Subcutaneous adipose tissue (tissue), 4 donors: ENCODE results near the gene FAM89A. TPM values are rescaled to one million over a fixed set of nuclear protein-coding genes. Genes with fewer than 3 reads are reported as not detected.

Experiments used
- CTCF ChIP-seq: fragments of 450-650 bp; IDR thresholded peaks from one replicate; pipeline ENCODE4 v1.5.1; 2016; ENCODE audit warnings: low read depth, mild to moderate bottlenecking, control low read depth, antibody characterized with exemption, moderate library complexity
- total RNA-seq, 4 donors: library from RNA; depleted of rRNA; stranded (reverse); fragments of >200 nt; gene quantifications; one replicate each; pipeline ENCODE4 v1.1.0, GENCODE V29; 2016

Gene FAM89A
- total RNA-seq, 4 donors from 2014 or later: 69.5 to 222 (median 140) TPM

DNA sequence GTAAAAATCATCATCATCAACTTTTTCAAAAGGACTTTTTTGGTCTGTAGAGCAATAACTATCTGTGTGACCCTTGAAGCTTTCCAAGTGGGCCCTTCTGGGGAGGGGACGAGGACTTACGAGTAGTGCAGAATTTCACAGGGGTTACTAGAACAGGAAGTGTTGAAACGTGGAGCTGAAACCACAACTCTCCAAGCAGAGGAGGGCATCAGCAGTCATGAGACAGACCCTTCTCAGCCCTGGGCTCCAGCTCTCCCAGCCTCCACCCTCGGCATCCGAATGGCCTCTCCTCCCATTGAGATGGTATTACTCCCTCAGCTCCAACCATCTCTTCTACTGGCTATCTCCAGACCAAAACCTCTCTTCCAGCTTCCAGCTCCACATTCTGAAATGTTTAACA, 3.6 kb downstream of the FAM89A start:
- TF ChIP-seq CTCF: no peak

- no peak for TF ChIP-seq CTCF
These were observed 4.3 kb downstream of the FAM89A start for GRCh38 chr1:231035799-231036198.

GRCh38 chr1:231032963-231033362, 7.1 kb downstream of the FAM89A start:
- no peak for TF ChIP-seq CTCF

GRCh38 chr1:231029841-231030240, 10.2 kb downstream of the FAM89A start:
- no peak for TF ChIP-seq CTCF

DNA sequence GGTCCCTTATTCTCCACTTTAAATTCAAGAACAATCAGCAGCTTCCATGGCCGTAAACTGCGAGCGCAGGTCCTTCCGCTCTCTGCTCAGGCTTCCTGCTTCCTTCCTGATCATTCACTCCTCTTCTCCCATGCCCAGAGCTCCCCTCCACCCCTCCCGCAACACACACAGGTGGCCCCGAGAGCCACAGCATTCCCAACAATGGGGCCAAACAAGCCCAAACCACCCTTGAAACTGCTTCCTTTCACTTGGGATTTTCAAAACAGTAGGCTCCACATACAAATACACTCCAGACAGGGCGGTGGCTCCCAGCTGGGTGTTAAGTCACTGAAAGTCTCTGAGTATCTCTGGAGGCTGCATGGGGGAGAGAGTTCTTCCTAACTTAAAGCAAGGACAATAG, 11.4 kb downstream of the FAM89A start:
- no peak for TF ChIP-seq CTCF

DNA sequence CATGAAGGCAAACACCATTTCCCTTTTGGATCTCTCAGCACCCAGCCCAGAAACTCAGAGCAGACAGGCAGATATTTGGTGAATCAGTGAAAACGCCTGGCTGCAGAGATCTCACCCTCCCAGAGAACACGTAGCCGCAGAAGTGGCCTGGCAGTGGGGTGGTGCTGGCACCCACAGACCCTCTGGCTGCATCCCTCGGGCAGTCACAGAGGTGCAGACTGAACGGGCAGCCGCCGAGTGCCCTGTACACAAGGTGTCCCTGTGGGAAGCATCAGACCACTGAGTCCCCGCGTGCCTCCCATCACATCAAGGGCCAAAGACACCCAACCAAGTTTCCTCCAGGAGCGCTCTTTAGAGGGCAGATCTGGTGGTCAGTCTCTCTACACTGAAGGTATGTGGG, 12.1 kb downstream of the FAM89A start:
- no peak for TF ChIP-seq CTCF

DNA sequence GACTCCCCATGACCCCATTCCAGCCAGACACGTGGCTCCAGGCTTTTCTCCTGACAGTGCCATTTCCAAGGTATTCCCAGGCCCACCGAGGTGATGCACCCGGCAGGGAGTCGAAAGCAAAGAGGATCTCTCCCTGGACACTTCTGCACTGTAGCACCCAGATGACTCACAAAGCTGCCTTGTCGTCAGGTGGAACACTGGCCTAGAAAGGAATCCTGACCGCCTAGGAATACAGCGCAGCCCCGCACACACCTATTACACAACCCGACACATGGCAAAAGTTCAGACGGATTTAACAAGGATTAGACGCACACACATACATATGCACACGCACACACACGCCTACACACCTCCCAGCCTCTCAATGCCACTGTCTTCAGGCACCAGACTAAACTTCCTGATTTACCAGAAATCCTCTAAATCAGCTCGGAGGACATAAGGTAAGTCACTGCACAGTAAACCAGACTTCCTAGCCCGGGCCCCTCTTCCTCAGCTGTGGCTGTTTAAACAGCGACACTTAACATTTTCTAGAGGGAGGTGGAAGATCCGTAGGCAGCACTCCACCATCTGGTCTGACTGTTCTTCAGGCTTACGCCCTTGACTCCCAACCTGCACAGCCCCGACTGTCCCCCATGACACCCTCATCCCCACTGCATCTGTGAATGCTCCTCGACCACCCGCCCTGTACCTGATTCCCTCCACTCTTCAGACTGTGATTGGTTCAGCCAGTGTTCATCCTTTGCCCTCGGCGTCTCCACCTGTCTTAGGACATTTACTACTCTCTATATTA, 12.7 kb downstream of the FAM89A start:
- TF ChIP-seq CTCF: no peak
